Adrenal gland (tissue), 12 donors: Measurements from ENCODE around the gene EXD1. TPM values are rescaled to one million over a fixed set of nuclear protein-coding genes. Genes with fewer than 3 reads are reported as not detected.

Experiments used
- DNase-seq, 7 donors: peaks; one replicate each; pipeline ENCODE4 v3.0.0-alpha.2; 2019 to 2020
- H3K27ac ChIP-seq, 5 donors: fragments of 200-600 bp; sonication (generic) in 4 of 5; 1 replicate in 3 of 5; 2 replicates in 2 of 5; pipeline versions ENCODE4 v1.5.1 to v1.8.0; 2016 to 2020; ENCODE audit warnings: mild to moderate bottlenecking in 1 of 5
- H3K27me3 ChIP-seq: fragments of 200-600 bp; 2 replicates; pipeline ENCODE4 v1.8.0; 2021
- H3K36me3 ChIP-seq, 2 donors: fragments of 200-600 bp; replicated peaks in 1 of 2; 1 replicate in 1 of 2; 2 replicates in 1 of 2; pipeline versions ENCODE4 v1.5.1 to v1.8.0; 2018 to 2022
- H3K4me1 ChIP-seq, 2 donors: fragments of 200-600 bp; replicated peaks in 1 of 2; 1 replicate in 1 of 2; 2 replicates in 1 of 2; pipeline versions ENCODE4 v1.5.1 to v1.8.0; 2018 to 2021
- H3K4me3 ChIP-seq, 4 donors: fragments of 200-600 bp; sonication (generic) in 3 of 4; one replicate each; pipeline ENCODE4 v1.5.1; 2016 to 2018
- H3K9me3 ChIP-seq, 3 donors: fragments of 200-600 bp; sonication (generic) in 1 of 3; replicated peaks in 1 of 3; 1 replicate in 2 of 3; 2 replicates in 1 of 3; pipeline versions ENCODE4 v1.5.1 to v1.8.0; 2016 to 2021
- CTCF ChIP-seq, 6 experiments: fragments of 450-650 bp in 4 of 6; fragments of 200-600 bp in 2 of 6; sonication (generic) in 1 of 6; IDR thresholded peaks; 1 replicate in 5 of 6; 2 replicates in 1 of 6; pipeline versions ENCODE4 v1.5.1 to v1.8.0; 2016 to 2021; ENCODE audit warnings: antibody characterized with exemption in 6 of 6, mild to moderate bottlenecking in 2 of 6, moderate library complexity in 1 of 6
- POLR2A ChIP-seq, 2 donors: fragments of 450-650 bp; IDR thresholded peaks; one replicate each; pipeline ENCODE4 v1.6.1; 2017; ENCODE audit warnings: antibody characterized with exemption in 2 of 2, mild to moderate bottlenecking in 2 of 2, moderate library complexity in 1 of 2
- WGBS, 4 donors: extraction: QIAGEN DNeasy Blood & Tissue Kit in 2 of 4; methylation state at CpG; one replicate each; pipeline versions ENCODE4 v1.1.5 to v1.1.7; 2013 to 2017; 5-methylcytosine and 5-hydroxymethylcytosine counted together
- intact Hi-C, 2 donors: fragments of 100-400 bp; cut with DNase I; formaldehyde crosslinking; loops; one replicate each; pipeline versions ENCODE4 v1.14.1 to v1.15.0; 2022 to 2023
- polyA plus RNA-seq, 3 donors: library from polyadenylated mRNA; stranded (reverse); fragments of 200-250 nt in 2 of 3; fragments of 350-450 nt in 1 of 3; fragmentation: Illumina TruSeq in 1 of 3; extraction: RNeasy Lipid Tissue Mini Kit (QIAGEN cat#74804) in 1 of 3; gene quantifications; one replicate each; pipeline ENCODE4 v1.2.3, GENCODE V29; 2013 to 2014
- total RNA-seq, 9 donors: library from RNA; depleted of rRNA in 4 of 9; stranded (reverse); fragments of >200 nt in 4 of 9; fragments of 120-200 nt in 1 of 9; fragmentation: NEBNext Ultra II Directional in 1 of 9; extraction: Animal tissue kit (Norgen Biotek cat#: 25700) in 1 of 9; gene quantifications; one replicate each; pipeline versions ENCODE4 v1.1.0 to v1.2.4, GENCODE V29; 2013 to 2023
- donor health status: healthy with polysubstance abuse.
- donor health status: Bipolar disorder and iron deficiency.
- donor health status: DM: yes; HTN: yes; CAD: no.
- donor health status: DM: no; HTN: no; CAD: no.
- donor health status: DM: no; HTN: no; CAD: no.
- donor health status: DM: yes; HTN: yes; CAD: no.

Gene EXD1
- total and polyA plus RNA-seq, 12 donors: 0.11 TPM; not detected in 11

- no peaks in the 10 kb centered on the region for H3K4me1 ChIP-seq
- H3K36me3 ChIP-seq: no peaks in the 10 kb centered on the region
- intact Hi-C loops: no loop called here
- no peaks in the 10 kb centered on the region for H3K27me3 ChIP-seq
- H3K27ac ChIP-seq: no peak overlapping the region
- WGBS, 4 donors: 82 to 96% (median 89%) methylated on average over 5 of the region's 5 CpGs
- no peak for DNase-seq
- no peak for TF ChIP-seq POLR2A (IDR thresholded peaks at IDR 0.05)
- TF ChIP-seq CTCF (IDR thresholded peaks at IDR 0.05): no peak
- no peaks in the 10 kb centered on the region for H3K9me3 ChIP-seq
- H3K4me3 ChIP-seq: no peak overlapping the region
Observed at GRCh38 chr15:41207687-41208448, 22.7 kb downstream of the EXD1 start.

GRCh38 chr15:41205315-41205714, 25.2 kb downstream of the EXD1 start:
- intact Hi-C loops: no loop called here
- TF ChIP-seq CTCF (IDR thresholded peaks at IDR 0.05): no peak
- no peak for TF ChIP-seq POLR2A (IDR thresholded peaks at IDR 0.05)
- 77 to 87% (median 82%) methylated on average over 3 of the region's 3 CpGs for WGBS, 4 donors

GRCh38 chr15:41203395-41203794, 27.2 kb downstream of the EXD1 start:
- 85 to 93% (median 92%) methylated on average over 6 to 7 of the region's 7 CpGs for WGBS, 4 donors
- Histone ChIP-seq H3K36me3 (no peaks in the 10 kb centered on the region), H3K4me3 (no peak overlapping the region), H3K4me1 (no peaks in the 10 kb centered on the region), H3K27ac (no peak overlapping the region), H3K9me3 (no peaks in the 10 kb centered on the region), H3K27me3 (no peaks in the 10 kb centered on the region)
- TF ChIP-seq POLR2A (IDR thresholded peaks at IDR 0.05) (no peak), CTCF (IDR thresholded peaks at IDR 0.05) (no peak)
- intact Hi-C loops: no loop called here
- no peak for DNase-seq

More at GRCh38 chr15:41205315-41205714, 25.2 kb downstream of the EXD1 start:
- no peaks in the 10 kb centered on the region for H3K36me3 ChIP-seq
- H3K4me1 ChIP-seq: no peaks in the 10 kb centered on the region
- no peaks in the 10 kb centered on the region for H3K27me3 ChIP-seq
- no peaks in the 10 kb centered on the region for H3K9me3 ChIP-seq
- H3K27ac ChIP-seq: no peak overlapping the region
- no peak for DNase-seq
- no peak overlapping the region for H3K4me3 ChIP-seq

GRCh38 chr15:41199470-41199869, 31.1 kb downstream of the EXD1 start:
- no peak overlapping the region for H3K27ac ChIP-seq
- no peak for DNase-seq
- H3K27me3 ChIP-seq: no peaks in the 10 kb centered on the region
- TF ChIP-seq CTCF (IDR thresholded peaks at IDR 0.05) (no peak), POLR2A (IDR thresholded peaks at IDR 0.05) (no peak)
- intact Hi-C loops: no loop called here
- H3K9me3 ChIP-seq: no peaks in the 10 kb centered on the region
- H3K4me1 ChIP-seq: no peaks in the 10 kb centered on the region
- no peak overlapping the region for H3K4me3 ChIP-seq
- no peaks in the 10 kb centered on the region for H3K36me3 ChIP-seq
